ENCODE measurements around the gene SLC39A1.

The SLC39A1 gene

GRCh38 chr1:153945795-153946621, 17.3 kb downstream of the SLC39A1 start:
- POLR2A ChIA-PET: interaction anchor here (0.6 to 3.7 kb wide), 13 partner anchors 9 to 223 kb away, joined by 3 to 16 read pairs (median 4); partner anchors contain the start of genes CRTC2, GATAD2B and JTB
- TF ChIP-seq, protein P1, sequence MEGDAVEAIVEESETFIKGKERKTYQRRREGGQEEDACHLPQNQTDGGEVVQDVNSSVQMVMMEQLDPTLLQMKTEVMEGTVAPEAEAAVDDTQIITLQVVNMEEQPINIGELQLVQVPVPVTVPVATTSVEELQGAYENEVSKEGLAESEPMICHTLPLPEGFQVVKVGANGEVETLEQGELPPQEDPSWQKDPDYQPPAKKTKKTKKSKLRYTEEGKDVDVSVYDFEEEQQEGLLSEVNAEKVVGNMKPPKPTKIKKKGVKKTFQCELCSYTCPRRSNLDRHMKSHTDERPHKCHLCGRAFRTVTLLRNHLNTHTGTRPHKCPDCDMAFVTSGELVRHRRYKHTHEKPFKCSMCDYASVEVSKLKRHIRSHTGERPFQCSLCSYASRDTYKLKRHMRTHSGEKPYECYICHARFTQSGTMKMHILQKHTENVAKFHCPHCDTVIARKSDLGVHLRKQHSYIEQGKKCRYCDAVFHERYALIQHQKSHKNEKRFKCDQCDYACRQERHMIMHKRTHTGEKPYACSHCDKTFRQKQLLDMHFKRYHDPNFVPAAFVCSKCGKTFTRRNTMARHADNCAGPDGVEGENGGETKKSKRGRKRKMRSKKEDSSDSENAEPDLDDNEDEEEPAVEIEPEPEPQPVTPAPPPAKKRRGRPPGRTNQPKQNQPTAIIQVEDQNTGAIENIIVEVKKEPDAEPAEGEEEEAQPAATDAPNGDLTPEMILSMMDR (IDR thresholded peaks at IDR 0.05; ENCODE audit: control extremely low read depth, extremely low read depth, low read depth, missing control alignments): no peak
- DNase-seq (ENCODE audit: extremely low spot score): peak; percentile 93
- CTCF ChIA-PET: interaction anchor here (0.7 to 9.0 kb wide), 27 partner anchors 8 to 215 kb away, joined by 3 to 108 read pairs (median 5); partner anchors contain the start of genes CREB3L4, CRTC2, GATAD2B and JTB

DNA sequence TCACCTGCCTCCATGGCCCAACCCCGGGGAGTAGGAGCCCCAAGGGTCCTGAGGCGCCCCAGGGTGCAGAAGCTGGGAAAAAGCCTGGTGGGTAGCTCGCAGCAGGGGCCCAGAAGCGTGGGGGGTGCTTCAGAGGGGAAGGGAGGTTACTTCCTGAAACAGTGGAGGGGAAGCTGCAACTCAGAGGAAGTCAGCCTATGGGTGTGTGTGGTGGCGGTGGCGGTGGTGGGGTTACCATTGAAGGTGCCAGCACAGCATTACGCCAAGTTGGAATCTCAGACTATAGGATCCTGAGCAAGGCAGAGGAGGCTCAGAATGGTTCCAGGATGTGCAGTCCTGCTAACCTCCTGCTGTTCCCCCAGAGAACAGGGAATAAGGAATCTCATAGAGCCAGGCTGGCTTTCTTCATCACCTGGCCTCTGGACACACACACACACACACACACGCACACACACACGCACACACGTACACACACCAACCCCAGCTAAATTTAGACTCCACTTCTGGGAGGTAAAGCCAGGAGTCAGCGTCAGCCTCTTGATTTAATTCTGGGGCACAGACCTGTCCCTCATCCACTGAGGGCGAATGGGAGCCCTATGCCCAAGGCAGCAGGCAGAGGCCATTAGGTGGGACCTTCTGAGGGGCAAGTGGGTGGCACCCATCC, 18.1 kb downstream of the SLC39A1 start:
- DNase-seq (ENCODE audit: extremely low spot score): peak; percentile 82
- POLR2A ChIA-PET: interaction anchor here (0.6 to 3.7 kb wide), 7 partner anchors 10 to 285 kb away, joined by 3 to 16 read pairs (median 3); partner anchors contain the start of genes CRTC2, GATAD2B and JTB
- TF ChIP-seq, protein P1 (IDR thresholded peaks at IDR 0.05; ENCODE audit: control extremely low read depth, extremely low read depth, low read depth, missing control alignments): no peak
- CTCF ChIA-PET: interaction anchor here (0.8 to 9.0 kb wide), 20 partner anchors 9 to 151 kb away, joined by 3 to 108 read pairs (median 7); partner anchors contain the start of genes CREB3L4, GATAD2B, JTB and RAB13

GRCh38 chr1:153944827-153945117, 18.6 kb downstream of the SLC39A1 start:
- DNase-seq (ENCODE audit: extremely low spot score): no peak
- TF ChIP-seq, protein P1 (IDR thresholded peaks at IDR 0.05; ENCODE audit: control extremely low read depth, extremely low read depth, low read depth, missing control alignments): no peak
- POLR2A ChIA-PET: interaction anchor here (0.6 to 3.7 kb wide), 6 partner anchors 10 to 285 kb away, joined by 3 to 16 read pairs (median 4); partner anchors contain the start of genes GATAD2B and JTB
- CTCF ChIA-PET: interaction anchor here (1.0 to 9.0 kb wide), 8 partner anchors 9 to 147 kb away, joined by 3 to 108 read pairs (median 12); partner anchors contain the start of genes GATAD2B, JTB, RAB13 and SLC39A1

- ChIA-PET CTCF (interaction anchor here (1.0 to 9.0 kb wide), 8 partner anchors 10 to 147 kb away, joined by 3 to 108 read pairs (median 12); partner anchors contain the start of genes GATAD2B, JTB, RAB13 and SLC39A1), POLR2A (interaction anchor here (0.6 to 3.7 kb wide), 5 partner anchors 12 to 284 kb away, joined by 3 to 16 read pairs (median 4); partner anchors contain the start of gene GATAD2B)
- DNase-seq (ENCODE audit: extremely low spot score): no peak
- TF ChIP-seq, protein P1 (IDR thresholded peaks at IDR 0.05; ENCODE audit: control extremely low read depth, extremely low read depth, low read depth, missing control alignments): no peak
Observed at GRCh38 chr1:153944005-153944826, 19.1 kb downstream of the SLC39A1 start.

DNA sequence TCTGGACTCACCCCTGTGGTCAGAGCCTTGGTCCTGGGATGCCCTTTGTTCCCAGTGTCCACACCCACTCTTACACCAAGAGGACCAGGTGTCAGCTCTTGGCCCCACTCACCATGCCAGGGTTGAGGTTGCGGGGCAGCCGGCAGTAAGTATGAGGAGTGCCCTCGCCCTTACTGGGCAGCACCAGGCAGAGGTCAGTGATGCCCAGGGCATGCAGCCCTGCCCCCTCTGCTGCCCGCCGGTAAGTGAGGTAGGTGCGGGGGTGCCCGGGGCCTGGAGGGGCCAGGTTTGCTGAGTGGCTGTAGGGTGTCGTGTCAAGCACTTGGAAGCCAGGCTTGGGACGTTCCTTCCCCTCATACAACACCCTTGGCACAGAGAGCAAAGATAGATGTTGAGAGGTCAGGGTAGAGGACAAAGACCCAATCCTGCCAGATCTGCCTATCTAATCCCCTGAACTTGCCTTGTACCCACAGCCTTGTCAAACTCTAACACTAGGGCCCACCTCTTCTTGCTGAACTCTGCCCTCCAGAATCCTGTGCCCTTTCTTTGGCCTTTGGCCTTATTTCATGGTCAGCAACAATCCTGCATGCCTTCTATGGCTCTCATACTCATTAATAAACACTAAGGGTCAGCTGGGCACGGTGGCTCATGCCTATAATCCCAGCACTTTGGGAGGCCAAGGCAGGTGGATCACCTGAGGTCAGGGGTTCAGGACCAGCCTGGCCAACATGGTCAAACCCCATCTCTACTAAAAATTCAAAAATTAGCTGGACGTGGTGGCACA, 20.4 kb downstream of the SLC39A1 start:
- ChIA-PET CTCF (interaction anchor here (1.4 to 9.0 kb wide), 3 partner anchors 19 to 145 kb away, joined by 3 to 108 read pairs (median 35); partner anchors contain the start of genes GATAD2B and JTB), POLR2A (no interaction called here)

More for the DNA sequence above, 20.4 kb downstream of the SLC39A1 start:
- no peak for DNase-seq (ENCODE audit: extremely low spot score)
- TF ChIP-seq, protein P1 (IDR thresholded peaks at IDR 0.05; ENCODE audit: control extremely low read depth, extremely low read depth, low read depth, missing control alignments): no peak

Data from GM10248 (cell line).